Trophoblast cell (in vitro differentiated cells and primary cell): ENCODE measurements around the gene MDFIC2.
A peak's percentile ranks its signal among the peaks of the same experiment; 100 is the strongest.

ENCODE experiments used
- DNase-seq, 2 donors: peaks; one replicate each; pipeline ENCODE4 v3.0.0-alpha.2; 2016
- H2AFZ ChIP-seq: 2 replicates; pipeline ENCODE4 v1.6.1; 2013; ENCODE audit warnings: low read length, moderate library complexity, mild to moderate bottlenecking; ENCODE audit not compliant: insufficient read depth, poor library complexity
- H2AK5ac ChIP-seq: 2 replicates; pipeline ENCODE4 v1.6.1; 2013; ENCODE audit warnings: mild to moderate bottlenecking, low read length
- H2BK120ac ChIP-seq: 2 replicates; pipeline ENCODE4 v1.6.1; 2013; ENCODE audit warnings: low read length, mild to moderate bottlenecking, moderate library complexity; ENCODE audit not compliant: insufficient read depth, poor library complexity
- H2BK12ac ChIP-seq: 2 replicates; pipeline ENCODE4 v1.6.1; 2013; ENCODE audit warnings: mild to moderate bottlenecking, low read length, moderate library complexity
- H2BK5ac ChIP-seq: 2 replicates; pipeline ENCODE4 v1.6.1; 2013; ENCODE audit warnings: low read length, low read depth, moderate library complexity, mild to moderate bottlenecking; ENCODE audit not compliant: poor library complexity
- H3K14ac ChIP-seq: 2 replicates; pipeline ENCODE4 v1.6.1; 2013; ENCODE audit warnings: mild to moderate bottlenecking, low read length
- H3K18ac ChIP-seq: 2 replicates; pipeline ENCODE4 v1.6.1; 2013; ENCODE audit warnings: mild to moderate bottlenecking, low read length
- H3K23ac ChIP-seq: 2 replicates; pipeline ENCODE4 v1.6.1; 2013; ENCODE audit warnings: low read length
- H3K27ac ChIP-seq: 2 replicates; pipeline ENCODE4 v1.5.1; 2013; ENCODE audit warnings: low read depth, mild to moderate bottlenecking, inconsistent platforms, low read length, moderate library complexity
- H3K27me3 ChIP-seq: 2 replicates; pipeline ENCODE4 v1.6.1; 2013; ENCODE audit warnings: inconsistent platforms, mild to moderate bottlenecking, low read length, moderate library complexity; ENCODE audit not compliant: insufficient read depth
- H3K36me3 ChIP-seq, 2 experiments: 1 replicate in 1 of 2; 2 replicates in 1 of 2; pipeline ENCODE4 v1.6.1; 2013; ENCODE audit warnings: low read length in 2 of 2, mild to moderate bottlenecking in 2 of 2, moderate library complexity in 1 of 2; ENCODE audit not compliant: insufficient read depth in 2 of 2, control insufficient read depth in 1 of 2
- H3K4ac ChIP-seq: 2 replicates; pipeline ENCODE4 v1.6.1; 2013; ENCODE audit warnings: low read depth, mild to moderate bottlenecking, low read length, moderate library complexity
- H3K4me1 ChIP-seq, 2 experiments: 1 replicate in 1 of 2; 2 replicates in 1 of 2; pipeline ENCODE4 v1.6.1; 2013; ENCODE audit warnings: low read length in 2 of 2, mild to moderate bottlenecking in 2 of 2, moderate library complexity in 1 of 2; ENCODE audit not compliant: insufficient read depth in 2 of 2, control insufficient read depth in 1 of 2
- H3K4me2 ChIP-seq: 2 replicates; pipeline ENCODE4 v1.6.1; 2013; ENCODE audit warnings: inconsistent platforms, mild to moderate bottlenecking, low read length, moderate library complexity
- H3K4me3 ChIP-seq: 2 replicates; pipeline ENCODE4 v1.5.1; 2013; ENCODE audit warnings: mild to moderate bottlenecking, low read depth, low read length, inconsistent platforms
- H3K79me1 ChIP-seq: one replicate; pipeline ENCODE4 v1.6.1; 2013; ENCODE audit warnings: low read length
- H3K79me2 ChIP-seq: 2 replicates; pipeline ENCODE4 v1.6.1; 2013; ENCODE audit warnings: low read length, mild to moderate bottlenecking; ENCODE audit not compliant: control insufficient read depth, insufficient read depth, poor library complexity
- H3K9ac ChIP-seq: 2 replicates; pipeline ENCODE4 v1.6.1; 2013; ENCODE audit warnings: mild to moderate bottlenecking, low read length
- H3K9me3 ChIP-seq: 2 replicates; pipeline ENCODE4 v1.6.1; 2013; ENCODE audit warnings: low read depth, mild to moderate bottlenecking, control low read depth, inconsistent platforms, low read length; ENCODE audit not compliant: insufficient read depth
- H4K12ac ChIP-seq: 2 replicates; pipeline ENCODE4 v1.6.1; 2013; ENCODE audit warnings: low read depth, mild to moderate bottlenecking, low read length, moderate library complexity
- H4K8ac ChIP-seq: 2 replicates; pipeline ENCODE4 v1.6.1; 2013; ENCODE audit warnings: low read depth, mild to moderate bottlenecking, low read length, moderate library complexity
- H4K91ac ChIP-seq: one replicate; pipeline ENCODE4 v1.6.1; 2013; ENCODE audit warnings: low read depth, mild to moderate bottlenecking, low read length, moderate library complexity
- WGBS: extraction: QIAGEN DNeasy Blood & Tissue Kit; methylation state at CpG from one replicate; pipeline ENCODE4 v1.1.7; 2013; ENCODE audit warnings: missing lambda C conversion rate; ENCODE audit not compliant: insufficient read length, insufficient coverage; ENCODE audit errors: extremely low coverage; 5-methylcytosine and 5-hydroxymethylcytosine counted together

MDFIC2 gene

DNA sequence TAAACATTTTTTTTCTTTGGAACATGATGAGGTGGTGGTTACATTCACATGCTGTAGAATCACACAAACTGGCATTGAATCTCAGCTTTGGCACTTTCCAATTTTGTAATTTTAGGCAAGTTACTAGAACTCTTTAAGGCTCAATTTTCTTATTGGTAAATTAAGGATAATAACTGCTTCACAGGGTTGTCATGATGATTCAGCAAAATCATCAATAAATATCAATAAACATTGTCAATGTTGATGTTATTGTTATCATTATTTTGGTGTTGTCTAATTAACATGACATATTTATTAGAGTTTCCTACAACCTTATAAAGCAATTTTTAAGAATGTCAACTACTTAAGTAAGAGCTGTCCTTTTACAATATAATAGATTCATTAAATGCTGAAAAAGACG is 1.6 kb downstream of the MDFIC2 start:
- Histone ChIP-seq H3K9ac (no peak overlapping the region), H3K36me3 (no peaks in the 10 kb centered on the region), H3K27ac (no peak overlapping the region), H4K8ac (no peak overlapping the region), H3K4me3 (no peak overlapping the region), H3K9me3 (no peaks in the 10 kb centered on the region), H3K79me1 (no peaks in the 10 kb centered on the region), H3K79me2 (no peaks in the 10 kb centered on the region), H2AK5ac (no peak overlapping the region), H3K18ac (no peak overlapping the region), H3K4ac (no peak overlapping the region), H3K4me2 (no peak overlapping the region), H2BK120ac (no peak overlapping the region), H3K4me1 (no peaks in the 10 kb centered on the region), H4K91ac (no peak overlapping the region), H3K27me3 (no peaks in the 10 kb centered on the region), H3K14ac (no peak overlapping the region), H4K12ac (no peak overlapping the region), H2BK5ac (no peak overlapping the region), H2AFZ (no peak overlapping the region), H2BK12ac (no peak overlapping the region), H3K23ac (no peak overlapping the region)
- no CpG with 5 or more reads among the region's 1 CpG for WGBS
- DNase-seq: no peak

DNA sequence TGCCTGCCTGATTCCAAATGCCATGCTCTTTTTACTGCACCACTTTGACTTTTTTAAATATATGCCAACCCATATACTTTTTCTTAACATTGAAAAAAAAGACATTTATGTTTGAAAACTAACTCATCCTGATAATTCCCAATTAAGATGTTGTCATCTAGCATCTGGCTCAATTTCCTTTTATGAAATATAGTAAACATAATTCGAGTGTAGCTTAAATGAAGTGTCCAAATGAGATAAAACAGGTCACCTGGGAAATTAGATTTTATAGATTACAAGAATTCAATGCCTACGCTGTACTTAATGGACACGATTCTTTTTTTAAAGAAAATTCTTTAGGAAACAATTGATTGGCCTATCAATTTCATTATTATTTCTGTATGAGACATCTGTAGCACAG is 2.8 kb downstream of the MDFIC2 start:
- no peak overlapping the region for H4K12ac ChIP-seq
- no peak overlapping the region for H2BK5ac ChIP-seq
- H3K4ac ChIP-seq: no peak overlapping the region
- H3K4me3 ChIP-seq: no peak overlapping the region
- no peak for DNase-seq
- no peak overlapping the region for H3K27ac ChIP-seq
- no peak overlapping the region for H2AFZ ChIP-seq
- no peak overlapping the region for H4K8ac ChIP-seq
- H3K79me1 ChIP-seq: no peaks in the 10 kb centered on the region
- H3K23ac ChIP-seq: no peak overlapping the region
- H3K14ac ChIP-seq: no peak overlapping the region
- H3K4me2 ChIP-seq: no peak overlapping the region
- H3K36me3 ChIP-seq: no peaks in the 10 kb centered on the region
- no peak overlapping the region for H2BK12ac ChIP-seq
- no CpG with 5 or more reads among the region's 3 CpGs for WGBS
- no peak overlapping the region for H4K91ac ChIP-seq
- H3K79me2 ChIP-seq: no peaks in the 10 kb centered on the region
- H3K18ac ChIP-seq: no peak overlapping the region
- no peak overlapping the region for H2AK5ac ChIP-seq
- H3K9ac ChIP-seq: no peak overlapping the region
- H3K4me1 ChIP-seq: no peaks in the 10 kb centered on the region
- no peaks in the 10 kb centered on the region for H3K27me3 ChIP-seq
- no peak overlapping the region for H2BK120ac ChIP-seq
- no peaks in the 10 kb centered on the region for H3K9me3 ChIP-seq

DNA sequence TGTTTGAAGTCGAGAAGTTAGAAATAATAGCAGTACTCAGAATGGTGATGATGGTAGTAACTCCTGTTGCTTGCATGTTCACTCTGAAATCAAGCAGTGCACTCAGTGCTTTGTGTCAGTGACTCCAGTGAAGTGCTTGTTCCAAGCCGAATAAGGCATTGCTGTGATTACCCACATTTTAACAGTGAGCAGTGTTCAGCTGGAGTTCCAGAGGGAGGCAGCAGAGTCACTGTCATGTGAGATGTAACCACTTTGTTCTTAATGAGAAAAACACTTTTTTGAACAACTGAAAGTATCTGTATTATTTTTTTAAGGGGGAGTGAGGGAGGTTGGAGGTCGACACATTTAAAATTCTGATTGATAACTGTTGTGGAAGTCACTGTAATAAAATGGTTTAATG is 3.7 kb downstream of the MDFIC2 start:
- H4K12ac ChIP-seq: no peak overlapping the region
- no peak overlapping the region for H3K18ac ChIP-seq
- no peak overlapping the region for H3K4ac ChIP-seq
- H4K8ac ChIP-seq: no peak overlapping the region
- H2BK12ac ChIP-seq: no peak overlapping the region
- no peak overlapping the region for H2BK120ac ChIP-seq
- no peaks in the 10 kb centered on the region for H3K79me1 ChIP-seq
- H3K9me3 ChIP-seq: no peaks in the 10 kb centered on the region
- H2AK5ac ChIP-seq: no peak overlapping the region
- H3K14ac ChIP-seq: no peak overlapping the region
- no peak for DNase-seq
- WGBS: no CpG with 5 or more reads among the region's 3 CpGs
- no peaks in the 10 kb centered on the region for H3K36me3 ChIP-seq
- H4K91ac ChIP-seq: no peak overlapping the region
- H2BK5ac ChIP-seq: no peak overlapping the region
- no peak overlapping the region for H3K27ac ChIP-seq
- no peaks in the 10 kb centered on the region for H3K4me1 ChIP-seq
- no peak overlapping the region for H3K9ac ChIP-seq
- no peaks in the 10 kb centered on the region for H3K79me2 ChIP-seq
- H3K4me2 ChIP-seq: no peak overlapping the region
- H3K23ac ChIP-seq: no peak overlapping the region
- H2AFZ ChIP-seq: no peak overlapping the region
- no peak overlapping the region for H3K4me3 ChIP-seq
- H3K27me3 ChIP-seq: no peaks in the 10 kb centered on the region

DNA sequence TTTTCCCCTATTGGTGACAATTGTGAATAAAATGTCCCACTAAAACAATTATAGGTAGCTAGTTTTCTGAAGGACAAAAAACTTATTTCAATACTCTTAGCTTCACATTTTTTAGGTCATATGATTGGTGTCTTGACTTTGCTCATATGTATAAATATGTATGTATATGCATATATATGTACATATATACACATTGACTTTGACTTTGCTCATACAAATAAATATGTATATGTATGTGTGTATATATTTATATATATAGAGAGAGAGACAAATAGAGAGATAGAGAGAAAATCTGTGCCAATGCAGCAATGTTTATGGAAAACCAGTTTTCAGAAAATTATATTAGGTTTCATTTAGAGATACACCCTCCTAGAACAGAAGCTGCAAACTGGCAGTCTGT is 5.7 kb downstream of the MDFIC2 start:
- no peak for DNase-seq
- Histone ChIP-seq H2BK12ac (no peak overlapping the region), H3K4me2 (no peak overlapping the region), H3K18ac (no peak overlapping the region), H3K27me3 (no peaks in the 10 kb centered on the region), H3K9ac (no peak overlapping the region), H2BK120ac (no peak overlapping the region), H3K79me1 (no peaks in the 10 kb centered on the region), H3K27ac (no peak overlapping the region), H2AK5ac (no peak overlapping the region), H3K4me1 (no peaks in the 10 kb centered on the region), H2BK5ac (no peak overlapping the region), H3K9me3 (no peaks in the 10 kb centered on the region), H4K12ac (no peak overlapping the region), H2AFZ (no peak overlapping the region), H3K4ac (no peak overlapping the region), H3K79me2 (no peaks in the 10 kb centered on the region), H3K23ac (no peak overlapping the region), H4K91ac (no peak overlapping the region), H3K14ac (no peak overlapping the region), H3K4me3 (no peak overlapping the region), H4K8ac (no peak overlapping the region), H3K36me3 (no peaks in the 10 kb centered on the region)

DNA sequence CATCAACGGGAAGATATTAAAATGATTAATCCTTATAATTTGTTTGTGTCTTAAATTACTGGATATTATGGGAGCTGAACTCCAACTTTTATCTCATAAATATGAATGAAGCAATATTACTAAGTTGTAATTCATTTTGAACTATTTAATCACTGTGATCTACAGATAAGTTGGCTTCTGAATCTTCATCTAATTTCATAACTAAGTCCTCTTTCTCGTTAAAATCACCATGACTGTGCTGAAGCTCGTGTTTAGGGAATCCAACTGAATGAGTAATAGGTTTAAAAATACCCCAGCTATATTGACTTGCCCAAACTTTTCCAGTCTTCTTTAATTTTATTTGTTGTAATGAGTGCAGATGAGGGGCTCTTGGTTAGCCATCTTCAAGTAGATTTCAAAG is 14.1 kb downstream of the MDFIC2 start:
- no peak overlapping the region for H2AFZ ChIP-seq
- H4K12ac ChIP-seq: no peak overlapping the region
- no peak overlapping the region for H4K8ac ChIP-seq
- no peaks in the 10 kb centered on the region for H3K4me1 ChIP-seq
- H2BK12ac ChIP-seq: no peak overlapping the region
- H3K36me3 ChIP-seq: no peaks in the 10 kb centered on the region
- H3K14ac ChIP-seq: no peak overlapping the region
- H2BK120ac ChIP-seq: no peak overlapping the region
- H3K79me2 ChIP-seq: no peaks in the 10 kb centered on the region
- no peaks in the 10 kb centered on the region for H3K79me1 ChIP-seq
- no peak overlapping the region for H3K9ac ChIP-seq
- H3K4ac ChIP-seq: no peak overlapping the region
- no peaks in the 10 kb centered on the region for H3K9me3 ChIP-seq
- H3K18ac ChIP-seq: no peak overlapping the region
- DNase-seq: peak in 1 of 2 donors; percentile 39
- H2BK5ac ChIP-seq: no peak overlapping the region
- no peak overlapping the region for H2AK5ac ChIP-seq
- no CpG with 5 or more reads among the region's 3 CpGs for WGBS
- H3K4me2 ChIP-seq: no peak overlapping the region
- H3K4me3 ChIP-seq: no peak overlapping the region
- no peak overlapping the region for H4K91ac ChIP-seq
- H3K27ac ChIP-seq: no peak overlapping the region
- no peaks in the 10 kb centered on the region for H3K27me3 ChIP-seq
- no peak overlapping the region for H3K23ac ChIP-seq
